SH-SY5Y (cell line): Measurements from ENCODE around the gene SSH3.

Experiments
- GATA2 ChIP-seq: IDR thresholded peaks from 2 replicates; pipeline ENCODE4 v1.6.1; 2011; ENCODE audit warnings: mild to moderate bottlenecking, low read depth, low read length
- GATA3 ChIP-seq: IDR thresholded peaks from 2 replicates; pipeline ENCODE4 v1.6.1; 2011; ENCODE audit warnings: low read depth, mild to moderate bottlenecking, low read length, moderate library complexity

- TF ChIP-seq GATA2 (no peak), GATA3 (no peak)
These were observed 48.1 kb downstream of the SSH3 start for GRCh38 chr11:67351275-67352005.
